T-helper 1 cell (primary cell): ENCODE data around the gene C1QTNF12.

ENCODE experiments used
- DNase-seq, 5 donors: peaks; one replicate each; pipeline ENCODE4 v3.0.0-alpha.2; 2012 to 2020

Gene C1QTNF12

DNA sequence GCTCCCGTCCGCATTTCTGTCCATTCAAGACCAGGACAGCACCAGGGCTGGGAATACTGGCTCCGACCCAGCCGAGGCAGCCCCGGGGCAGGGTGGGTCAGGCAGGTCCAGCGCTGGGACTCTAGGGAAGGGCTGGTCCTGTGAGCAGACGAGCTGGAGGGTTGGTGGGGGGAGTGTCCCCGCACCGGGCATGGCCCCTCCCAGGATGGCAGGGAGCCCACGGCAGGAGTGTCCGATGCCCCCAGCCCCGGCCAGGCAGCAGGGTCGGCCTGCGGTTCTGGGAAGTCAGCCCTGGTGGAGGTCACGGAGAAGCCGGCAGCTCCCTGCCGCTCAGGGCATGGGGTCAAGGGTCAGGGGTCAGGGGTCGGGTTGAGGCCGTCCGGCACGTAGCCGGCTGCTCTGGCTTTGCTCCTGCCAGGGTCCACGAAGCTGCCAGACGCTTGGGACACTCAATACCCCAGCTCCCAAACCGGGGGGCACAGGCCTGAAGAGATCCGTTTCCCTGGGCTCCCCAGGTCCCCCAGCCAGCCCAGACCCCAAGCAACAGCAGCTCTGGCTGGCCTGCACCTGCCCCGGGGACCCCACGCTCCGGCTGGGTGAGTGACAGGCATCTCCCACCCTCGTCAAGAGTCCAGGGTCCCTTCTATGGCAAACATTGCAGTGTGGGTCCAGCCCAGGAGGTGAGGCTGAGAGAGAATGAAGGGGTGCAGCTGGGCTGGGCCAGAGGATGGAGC, 6.7 kb downstream of the C1QTNF12 start:
- DNase-seq: no peak

GRCh38 chr1:1239227-1239613, 7.3 kb downstream of the C1QTNF12 start:
- DNase-seq: no peak

DNA sequence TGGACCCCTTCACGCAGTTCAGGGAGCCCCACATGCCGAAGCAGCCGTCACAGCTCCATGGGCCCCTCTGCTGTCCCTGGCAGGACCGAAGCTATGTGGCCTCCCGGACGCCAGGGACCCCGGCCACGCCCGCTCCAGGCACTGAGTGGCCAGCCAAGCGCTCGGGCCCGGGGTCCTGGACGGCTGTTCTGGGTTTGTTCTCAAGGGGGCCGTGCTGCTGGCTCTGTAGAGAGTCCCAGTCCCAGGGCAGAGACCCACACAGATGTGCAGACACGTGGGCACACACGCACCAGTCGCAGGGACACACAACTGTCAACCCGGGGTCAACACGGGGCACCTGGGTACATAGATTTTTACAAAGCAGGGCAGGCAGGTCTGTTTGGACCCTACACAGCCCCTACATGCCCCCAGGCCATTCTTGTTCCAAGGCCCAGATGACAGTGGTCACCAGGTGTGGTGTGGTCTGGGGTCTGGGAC, 7.8 kb downstream of the C1QTNF12 start:
- no peak for DNase-seq

- no peak for DNase-seq
Observed at GRCh38 chr1:1237874-1238701, 8.4 kb downstream of the C1QTNF12 start.

DNA sequence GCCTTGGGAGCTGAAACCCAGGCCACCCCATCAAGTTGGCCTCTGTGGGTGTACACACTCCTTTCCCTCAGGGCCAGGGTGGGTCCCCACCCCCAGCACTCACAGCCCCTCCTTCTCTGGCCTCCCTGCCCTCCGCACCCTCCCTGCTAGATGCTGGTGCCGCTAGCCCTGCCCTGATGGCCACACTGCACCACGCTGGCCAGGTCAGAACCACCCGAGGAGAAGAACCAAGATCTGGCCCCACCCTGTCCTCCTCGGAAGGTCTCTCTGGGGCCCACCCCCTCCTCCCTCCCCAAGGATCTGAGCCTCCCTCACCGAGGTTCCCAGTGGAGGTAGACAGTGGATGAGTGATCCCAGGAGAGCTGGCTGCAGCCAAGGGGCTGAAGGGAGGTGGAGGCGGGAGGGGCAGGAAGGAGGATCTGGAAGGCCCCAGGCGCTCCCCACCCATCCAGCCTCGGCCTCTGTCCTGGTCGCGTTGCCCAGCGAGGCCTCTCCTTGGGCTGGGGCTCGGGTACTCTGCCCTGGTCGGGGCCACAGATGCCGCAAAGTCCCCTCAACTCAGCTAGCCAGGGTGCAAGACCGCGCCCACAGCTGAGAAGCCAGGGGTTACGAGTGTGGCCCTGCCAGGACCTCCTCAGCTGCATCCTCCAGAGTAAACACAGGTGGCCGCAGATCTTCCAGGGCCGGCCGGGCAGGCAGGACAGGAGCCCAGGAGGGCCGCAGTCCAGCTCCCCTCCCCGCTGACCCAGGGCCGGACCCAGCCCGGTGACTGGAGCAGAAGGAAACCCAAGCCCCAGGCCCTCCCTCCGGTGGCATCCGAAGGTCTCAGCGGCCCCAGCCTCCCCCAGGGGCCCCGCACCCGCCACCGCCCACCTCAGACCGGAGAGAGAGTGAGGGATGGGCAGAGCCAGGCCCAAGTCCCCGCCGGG, 9.3 kb downstream of the C1QTNF12 start:
- DNase-seq: no peak

DNA sequence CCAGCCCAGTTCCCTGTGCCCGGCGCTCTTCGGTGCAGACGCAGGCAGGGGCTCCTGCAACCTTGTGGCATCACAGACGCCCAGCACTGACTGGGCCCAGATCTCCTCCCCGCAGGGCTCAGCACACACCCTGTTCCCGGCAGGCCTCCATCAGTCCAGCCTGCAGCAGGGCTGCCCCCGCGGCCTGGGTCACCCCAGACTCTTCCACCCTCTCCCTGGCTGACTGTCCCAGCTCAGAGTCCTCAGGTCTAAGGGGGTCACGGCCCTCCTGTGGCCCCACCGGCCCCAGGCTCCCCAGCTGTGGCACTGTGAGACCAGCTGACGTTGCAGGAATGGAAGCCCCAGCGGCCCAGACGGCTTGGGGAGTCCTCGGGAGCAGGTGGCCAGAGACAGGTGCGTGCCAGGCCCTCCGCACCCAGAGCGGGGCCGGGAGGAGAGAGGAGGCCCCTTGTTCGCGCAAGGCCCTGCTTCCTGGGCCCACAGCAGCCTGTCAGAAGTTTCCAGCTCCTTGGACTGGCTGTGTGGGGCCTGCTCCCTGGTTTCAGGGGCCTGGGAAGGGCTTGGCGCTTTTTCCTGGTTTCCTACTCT, 10.3 kb downstream of the C1QTNF12 start:
- no peak for DNase-seq

GRCh38 chr1:1235016-1235744, 11.3 kb downstream of the C1QTNF12 start:
- no peak for DNase-seq

GRCh38 chr1:1234180-1234808, 12.2 kb downstream of the C1QTNF12 start:
- no peak for DNase-seq

GRCh38 chr1:1233567-1233892, 13.0 kb downstream of the C1QTNF12 start:
- no peak for DNase-seq

- no peak for DNase-seq
Observed at GRCh38 chr1:1232796-1233566, 13.5 kb downstream of the C1QTNF12 start.

- no peak for DNase-seq
Observed at GRCh38 chr1:1232208-1232795, 14.2 kb downstream of the C1QTNF12 start, which contains the start of gene B3GALT6. B3GALT6 (plus strand) TSS chr1:1232237; CDS start chr1:1232279, 42 bp downstream.

- DNase-seq: peak; percentile 94 to 98 (median 95)
Observed at GRCh38 chr1:1231400-1232207, 14.9 kb downstream of the C1QTNF12 start, which contains the start of gene SDF4. SDF4 (minus strand) TSS chr1:1232001; CDS start chr1:1228772, 3,229 bp downstream.

- DNase-seq: peak in 1 of 5 donors; percentile 25
Observed at GRCh38 chr1:1230656-1231399, 15.7 kb downstream of the C1QTNF12 start.

DNA sequence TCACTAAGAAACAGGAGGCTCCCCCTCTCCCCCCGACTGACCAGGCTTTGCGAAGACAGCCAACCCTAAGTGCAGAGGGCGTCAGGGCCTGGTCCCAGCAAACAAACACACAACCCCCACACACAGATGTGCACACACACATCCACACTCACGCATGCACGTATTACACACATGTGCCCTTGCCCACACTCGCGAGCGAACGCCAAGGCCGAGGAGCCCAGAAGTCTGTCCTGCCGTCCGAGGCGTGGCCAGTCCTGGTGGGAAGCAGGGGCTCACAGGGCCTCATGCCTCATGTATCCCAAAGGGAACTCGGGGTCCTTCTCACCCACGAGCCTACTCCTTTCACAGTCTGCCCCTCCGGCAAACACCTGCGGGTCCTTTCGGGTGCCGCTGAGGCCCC, 16.8 kb downstream of the C1QTNF12 start:
- no peak for DNase-seq

DNA sequence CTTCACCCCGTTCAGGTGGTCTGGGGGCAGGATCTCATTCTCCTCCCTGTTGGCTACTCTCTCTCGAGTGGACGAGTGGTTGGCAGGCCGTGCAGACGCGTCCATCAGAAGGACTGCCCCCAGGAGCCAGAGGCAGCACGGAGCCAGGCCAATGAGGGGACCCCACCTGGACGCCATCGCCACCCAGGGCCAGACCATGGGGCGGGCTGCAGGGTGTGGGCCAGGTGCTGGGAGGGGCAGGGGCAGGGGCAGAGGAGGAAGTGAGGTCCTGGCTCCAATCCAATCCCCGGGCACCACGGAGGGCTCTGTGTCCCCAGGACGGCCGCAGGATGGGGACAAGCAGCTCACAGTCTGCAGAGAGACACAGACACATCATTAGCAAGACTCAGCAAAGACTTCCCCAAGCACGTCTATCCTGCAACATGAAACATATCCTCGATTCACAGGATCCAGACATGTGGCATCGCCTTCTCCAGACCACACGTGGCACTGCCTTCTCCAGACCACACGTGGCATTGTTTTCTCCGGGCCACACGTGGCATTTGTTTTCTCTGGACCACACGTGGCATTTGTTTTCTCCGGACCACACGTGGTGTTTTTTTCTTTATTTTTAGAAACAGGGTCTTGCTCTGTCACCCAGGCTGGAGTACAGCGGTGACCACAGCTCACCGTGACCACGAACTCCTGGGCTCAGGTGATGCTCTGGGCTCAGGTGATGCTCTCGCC, 17.8 kb downstream of the C1QTNF12 start:
- DNase-seq: no peak

DNA sequence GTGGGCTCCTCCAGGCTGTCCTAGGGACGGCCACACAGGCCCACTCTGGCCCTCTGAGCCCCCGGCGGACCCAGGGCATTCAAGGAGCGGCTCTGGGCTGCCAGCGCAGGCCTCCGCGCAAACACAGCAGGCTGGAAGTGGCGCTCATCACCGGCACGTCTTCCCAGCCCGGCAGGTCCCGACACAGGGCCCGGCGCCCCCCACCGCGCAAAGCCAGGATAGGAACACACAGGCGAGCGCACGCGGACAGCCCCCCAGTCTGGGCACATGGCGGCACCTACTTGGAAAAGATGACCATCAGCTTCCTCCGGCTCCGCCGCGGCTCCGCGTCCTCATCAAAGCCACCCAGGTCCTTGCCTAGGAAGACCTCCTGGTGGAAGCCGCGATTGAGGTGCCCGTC, 18.3 kb downstream of the C1QTNF12 start:
- DNase-seq: no peak

GRCh38 chr1:1227386-1227785, 19.1 kb downstream of the C1QTNF12 start:
- DNase-seq: no peak
